Measurements from ENCODE around the gene ZNF43.

GRCh38 chr19:21850656-21851255 lies 14.8 kb upstream of the ZNF43 start:
- TF ChIP-seq CTCF (IDR thresholded peaks at IDR 0.05 in 2 of 3, conservative IDR thresholded peaks at IDR 0.05 in 1 of 3; ENCODE audit: borderline replicate concordance in 1 of 3, insufficient read depth in 1 of 3, low read depth in 2 of 3, low read length in 2 of 3) (no peak), TCF7L2 (IDR thresholded peaks at IDR 0.05; ENCODE audit: borderline replicate concordance, extremely low read depth, insufficient read depth, insufficient read length) (no peak), EZH2 (IDR thresholded peaks at IDR 0.05) (no peak)

All from HCT116 (cell line).